Activated T-cell treated with anti-CD3 and anti-CD28 coated beads, Interleukin-2, amount 50 U/mL, for 72 hours (primary cell): ENCODE data around the gene TTI1. TPM values are rescaled to one million over a fixed set of nuclear protein-coding genes. Genes with fewer than 3 reads are reported as not detected.

Source experiments
- ATAC-seq, 2 donors: fragments of 150-1000 bp; cut with Tn5 transposase; replicated peaks in 1 of 2; 2 replicates each; pipeline ENCODE4 v1.10.0; 2021; ENCODE audit warnings: moderate library complexity in 2 of 2, mild to moderate bottlenecking in 1 of 2
- DNase-seq, 2 donors: peaks; one replicate each; pipeline ENCODE4 v3.0.0; 2021 to 2022; ENCODE audit warnings: mixed read lengths in 1 of 2
- H3K27ac Mint-ChIP-seq: one replicate; pipeline ENCODE4 v1.8.0; 2022; ENCODE audit warnings: mild to moderate bottlenecking, moderate library complexity, mixed read lengths
- H3K27me3 Mint-ChIP-seq: one replicate; pipeline ENCODE4 v1.8.0; 2022; ENCODE audit warnings: low read depth, mixed read lengths
- H3K36me3 Mint-ChIP-seq, 2 donors: one replicate each; pipeline ENCODE4 v1.8.0; 2022; ENCODE audit warnings: mixed read lengths in 2 of 2, mild to moderate bottlenecking in 1 of 2; ENCODE audit not compliant: insufficient read depth in 2 of 2
- H3K4me1 Mint-ChIP-seq: one replicate; pipeline ENCODE4 v1.8.0; 2022; ENCODE audit warnings: low read depth, mixed read lengths
- H3K4me3 Mint-ChIP-seq, 2 donors: one replicate each; pipeline ENCODE4 v1.8.0; 2022; ENCODE audit warnings: mild to moderate bottlenecking in 2 of 2, mixed read lengths in 2 of 2, moderate library complexity in 2 of 2
- H3K9me3 Mint-ChIP-seq, 2 donors: one replicate each; pipeline ENCODE4 v1.8.0; 2022; ENCODE audit warnings: mixed read lengths in 2 of 2
- total RNA-seq, 2 donors: library from RNA; stranded (reverse); gene quantifications; one replicate each; pipeline ENCODE4 v1.2.3, GENCODE V29; 2022

TTI1 gene
- total RNA-seq, 2 donors from 2014 or later, result 25.8 to 26.6 TPM

- DNase-seq, result no peak
- Mint-ChIP-seq H3K4me3 (no peak overlapping the region), H3K27me3 (no peaks in the 10 kb centered on the region), H3K4me1 (no peaks in the 10 kb centered on the region), H3K27ac (no peak overlapping the region), H3K9me3 (no peaks in the 10 kb centered on the region), H3K36me3 (peaks cover 7 to 18% of the 10 kb centered on the region in 2 donors)
- ATAC-seq, result no peak
Measured at GRCh38 chr20:38065764-38066375, 32.6 kb upstream of the TTI1 start.

- Mint-ChIP-seq H3K9me3 (no peaks in the 10 kb centered on the region), H3K27me3 (no peaks in the 10 kb centered on the region), H3K27ac (no peak overlapping the region), H3K4me3 (no peak overlapping the region), H3K36me3 (peaks cover 6 to 26% of the 10 kb centered on the region in 2 donors), H3K4me1 (no peaks in the 10 kb centered on the region)
- no peak for DNase-seq
- ATAC-seq, result no peak
Measured at GRCh38 chr20:38063911-38064530, 30.8 kb upstream of the TTI1 start.

- H3K27me3 Mint-ChIP-seq, result no peaks in the 10 kb centered on the region
- H3K4me1 Mint-ChIP-seq, result no peaks in the 10 kb centered on the region
- no peak overlapping the region for H3K4me3 Mint-ChIP-seq
- H3K9me3 Mint-ChIP-seq, result no peaks in the 10 kb centered on the region
- no peak for ATAC-seq
- DNase-seq, result no peak
- peaks cover 6 to 25% of the 10 kb centered on the region in 2 donors for H3K36me3 Mint-ChIP-seq
- H3K27ac Mint-ChIP-seq, result no peak overlapping the region
Measured at GRCh38 chr20:38062890-38063289, 29.6 kb upstream of the TTI1 start.

- H3K4me1 Mint-ChIP-seq, result peaks cover 18% of the 10 kb centered on the region
- no peaks in the 10 kb centered on the region for H3K9me3 Mint-ChIP-seq
- H3K4me3 Mint-ChIP-seq, result no peak overlapping the region
- no peak overlapping the region for H3K27ac Mint-ChIP-seq
- H3K36me3 Mint-ChIP-seq, result peaks cover 3 to 26% of the 10 kb centered on the region in 2 donors
- no peaks in the 10 kb centered on the region for H3K27me3 Mint-ChIP-seq
- DNase-seq (no peak), ATAC-seq (no peak)
Measured at GRCh38 chr20:38061109-38061508, 27.9 kb upstream of the TTI1 start.

- H3K36me3 Mint-ChIP-seq, result peaks cover 3 to 22% of the 10 kb centered on the region in 2 donors
- H3K27me3 Mint-ChIP-seq, result no peaks in the 10 kb centered on the region
- H3K4me3 Mint-ChIP-seq, result no peak overlapping the region
- H3K4me1 Mint-ChIP-seq, result peaks cover 19% of the 10 kb centered on the region
- DNase-seq (no peak), ATAC-seq (no peak)
- no peaks in the 10 kb centered on the region for H3K9me3 Mint-ChIP-seq
- H3K27ac Mint-ChIP-seq, result peak overlapping the region; percentile 81
Measured at GRCh38 chr20:38060536-38060935, 27.3 kb upstream of the TTI1 start.

GRCh38 chr20:38059832-38060231 is 26.6 kb upstream of the TTI1 start:
- no peaks in the 10 kb centered on the region for H3K9me3 Mint-ChIP-seq
- H3K4me3 Mint-ChIP-seq, result no peak overlapping the region
- H3K27me3 Mint-ChIP-seq, result no peaks in the 10 kb centered on the region
- ATAC-seq (peak in 1 of 2 donors; percentile 16), DNase-seq (no peak)
- H3K36me3 Mint-ChIP-seq, result peaks cover 3 to 22% of the 10 kb centered on the region in 2 donors
- no peak overlapping the region for H3K27ac Mint-ChIP-seq
- H3K4me1 Mint-ChIP-seq, result peaks cover 22% of the 10 kb centered on the region

GRCh38 chr20:38057351-38057972 is 24.2 kb upstream of the TTI1 start:
- peak overlapping the region; percentile 77 for H3K27ac Mint-ChIP-seq
- H3K9me3 Mint-ChIP-seq, result no peaks in the 10 kb centered on the region
- no peaks in the 10 kb centered on the region for H3K27me3 Mint-ChIP-seq
- peak overlapping the region; percentile 41 to 45 for H3K4me3 Mint-ChIP-seq
- peaks cover 31% of the 10 kb centered on the region for H3K4me1 Mint-ChIP-seq
- DNase-seq, result peak; percentile 78 to 80
- peak; percentile 86 to 88 for ATAC-seq
- H3K36me3 Mint-ChIP-seq, result peaks cover 3 to 23% of the 10 kb centered on the region in 2 donors

GRCh38 chr20:38055848-38056247 is 22.6 kb upstream of the TTI1 start:
- ATAC-seq (no peak), DNase-seq (no peak)
- Mint-ChIP-seq H3K4me1 (peaks cover 36% of the 10 kb centered on the region), H3K9me3 (no peaks in the 10 kb centered on the region), H3K27ac (peak overlapping the region; percentile 35), H3K27me3 (no peaks in the 10 kb centered on the region), H3K36me3 (peaks cover 3 to 25% of the 10 kb centered on the region in 2 donors), H3K4me3 (no peak overlapping the region)

GRCh38 chr20:38055294-38055693 is 22.0 kb upstream of the TTI1 start:
- H3K9me3 Mint-ChIP-seq, result no peaks in the 10 kb centered on the region
- DNase-seq, result no peak
- no peak overlapping the region for H3K4me3 Mint-ChIP-seq
- peaks cover 42% of the 10 kb centered on the region for H3K4me1 Mint-ChIP-seq
- ATAC-seq, result no peak
- H3K36me3 Mint-ChIP-seq, result peaks cover 5 to 23% of the 10 kb centered on the region in 2 donors
- no peaks in the 10 kb centered on the region for H3K27me3 Mint-ChIP-seq
- H3K27ac Mint-ChIP-seq, result no peak overlapping the region

GRCh38 chr20:38054647-38055046 is 21.4 kb upstream of the TTI1 start:
- no peak for ATAC-seq
- no peak for DNase-seq
- Mint-ChIP-seq H3K9me3 (no peaks in the 10 kb centered on the region), H3K4me1 (peaks cover 48% of the 10 kb centered on the region), H3K4me3 (no peak overlapping the region), H3K27ac (no peak overlapping the region), H3K27me3 (no peaks in the 10 kb centered on the region), H3K36me3 (peaks cover 7 to 22% of the 10 kb centered on the region in 2 donors)

GRCh38 chr20:38052870-38053269 is 19.6 kb upstream of the TTI1 start:
- H3K27ac Mint-ChIP-seq, result no peak overlapping the region

GRCh38 chr20:38050686-38051085 is 17.4 kb upstream of the TTI1 start:
- DNase-seq (no peak), ATAC-seq (peak; percentile 57 to 65)
- Mint-ChIP-seq H3K4me3 (peak overlapping the region in 1 of 2 donors; percentile 77), H3K27me3 (no peaks in the 10 kb centered on the region), H3K4me1 (peaks cover 47% of the 10 kb centered on the region), H3K9me3 (no peaks in the 10 kb centered on the region), H3K27ac (peak overlapping the region; percentile 91), H3K36me3 (peaks cover 4 to 19% of the 10 kb centered on the region in 2 donors)

More at GRCh38 chr20:38052870-38053269, 19.6 kb upstream of the TTI1 start:
- Mint-ChIP-seq H3K9me3 (no peaks in the 10 kb centered on the region), H3K4me3 (no peak overlapping the region), H3K27me3 (no peaks in the 10 kb centered on the region), H3K4me1 (peaks cover 52% of the 10 kb centered on the region), H3K36me3 (peaks cover 4 to 18% of the 10 kb centered on the region in 2 donors)
- no peak for ATAC-seq
- no peak for DNase-seq

- ATAC-seq (peak; percentile 65 to 81), DNase-seq (no peak)
- Mint-ChIP-seq H3K4me1 (peaks cover 50% of the 10 kb centered on the region), H3K9me3 (no peaks in the 10 kb centered on the region), H3K4me3 (peak overlapping the region in 1 of 2 donors; percentile 77), H3K27me3 (no peaks in the 10 kb centered on the region), H3K27ac (peak overlapping the region; percentile 91), H3K36me3 (peaks cover 4 to 19% of the 10 kb centered on the region in 2 donors)
Measured at GRCh38 chr20:38049800-38050199, 16.5 kb upstream of the TTI1 start.
